HG02763 (cell line): ENCODE measurements around the gene FAM240B.

Experiments used
- ATAC-seq: cut with Tn5 transposase; IDR thresholded peaks from one replicate; pipeline ENCODE4 v1.9.1; 2021; ENCODE audit warnings: mild to moderate bottlenecking, moderate library complexity; ENCODE audit not compliant: unreplicated experiment

FAM240B gene

GRCh38 chr9:38705917-38706316, 14.0 kb downstream of the FAM240B start:
- ATAC-seq: no peak

GRCh38 chr9:38700695-38701094, 19.2 kb downstream of the FAM240B start:
- no peak for ATAC-seq

- no peak for ATAC-seq
Measured at GRCh38 chr9:38699337-38699736, 20.6 kb downstream of the FAM240B start.

- no peak for ATAC-seq
Measured at GRCh38 chr9:38697776-38698300, 22.1 kb downstream of the FAM240B start.

- ATAC-seq: no peak
Measured at GRCh38 chr9:38696999-38697398, 22.9 kb downstream of the FAM240B start.

GRCh38 chr9:38694676-38695075, 25.3 kb downstream of the FAM240B start:
- ATAC-seq: no peak

GRCh38 chr9:38692707-38693106, 27.2 kb downstream of the FAM240B start:
- no peak for ATAC-seq

- ATAC-seq: no peak
Measured at GRCh38 chr9:38690574-38690973, 29.4 kb downstream of the FAM240B start.

- no peak for ATAC-seq
Measured at GRCh38 chr9:38689678-38690077, 30.3 kb downstream of the FAM240B start.

GRCh38 chr9:38687992-38688391, 31.9 kb downstream of the FAM240B start:
- no peak for ATAC-seq

GRCh38 chr9:38687389-38687842, 32.5 kb downstream of the FAM240B start:
- no peak for ATAC-seq

- ATAC-seq: no peak
Measured at GRCh38 chr9:38686933-38687332, 33.0 kb downstream of the FAM240B start.

- no peak for ATAC-seq
Measured at GRCh38 chr9:38685535-38685934, 34.4 kb downstream of the FAM240B start.

GRCh38 chr9:38683336-38683735, 36.6 kb downstream of the FAM240B start:
- no peak for ATAC-seq

- no peak for ATAC-seq
Measured at GRCh38 chr9:38682713-38683112, 37.2 kb downstream of the FAM240B start.

GRCh38 chr9:38681747-38682227, 38.1 kb downstream of the FAM240B start:
- no peak for ATAC-seq

GRCh38 chr9:38680837-38681445, 39.0 kb downstream of the FAM240B start:
- no peak for ATAC-seq

GRCh38 chr9:38677660-38678303, 42.2 kb downstream of the FAM240B start:
- ATAC-seq: no peak

GRCh38 chr9:38675831-38676230, 44.1 kb downstream of the FAM240B start:
- ATAC-seq: no peak

GRCh38 chr9:38675211-38675610, 44.7 kb downstream of the FAM240B start:
- ATAC-seq: no peak

GRCh38 chr9:38673399-38674193, 46.3 kb downstream of the FAM240B start:
- ATAC-seq: no peak

- no peak for ATAC-seq
Measured at GRCh38 chr9:38671748-38672147, 48.2 kb downstream of the FAM240B start.
